GM21367 (cell line): ENCODE measurements around the gene SYAP1.
"Not testable (repeated sequence)": the region's sequence is repeated elsewhere in the genome, so short reads cannot be mapped to it uniquely, and the experiment has no call there.

Experiments used
- ATAC-seq: cut with Tn5 transposase; IDR thresholded peaks from one replicate; pipeline ENCODE4 v1.9.1; 2021; ENCODE audit not compliant: unreplicated experiment

SYAP1 gene

GRCh38 chrX:16719334-16720084, at the start of gene SYAP1:
TSS of gene SYAP1 (plus strand) at chrX:16719612. CDS start at chrX:16719725, 113 bp downstream.
- peak; percentile 96 for ATAC-seq

- no peak for ATAC-seq
Observed at GRCh38 chrX:16671005-16671404, 48.4 kb upstream of the SYAP1 start.

- ATAC-seq, result no peak
Observed at GRCh38 chrX:16678689-16679088, 40.7 kb upstream of the SYAP1 start.

GRCh38 chrX:16683007-16683664, 36.3 kb upstream of the SYAP1 start:
- ATAC-seq, result no peak

GRCh38 chrX:16687514-16687913, 31.9 kb upstream of the SYAP1 start:
- no peak for ATAC-seq

GRCh38 chrX:16695079-16695676, 24.2 kb upstream of the SYAP1 start:
- no peak for ATAC-seq

- no peak for ATAC-seq
Observed at GRCh38 chrX:16696956-16697355, 22.5 kb upstream of the SYAP1 start.

- ATAC-seq, result no peak
Observed at GRCh38 chrX:16699389-16699788, 20.0 kb upstream of the SYAP1 start.

GRCh38 chrX:16700734-16701133, 18.7 kb upstream of the SYAP1 start:
- no peak for ATAC-seq

GRCh38 chrX:16702700-16703599, 16.5 kb upstream of the SYAP1 start:
- ATAC-seq, result no peak

GRCh38 chrX:16705370-16705769, 14.0 kb upstream of the SYAP1 start:
- ATAC-seq, result no peak

GRCh38 chrX:16708016-16708415, 11.4 kb upstream of the SYAP1 start:
- ATAC-seq, result no peak

- no peak for ATAC-seq
Observed at GRCh38 chrX:16711219-16711811, 8.1 kb upstream of the SYAP1 start.

GRCh38 chrX:16711893-16712547, 7.4 kb upstream of the SYAP1 start:
- peak; percentile 28 for ATAC-seq

GRCh38 chrX:16712548-16713155, 6.8 kb upstream of the SYAP1 start, which contains the start of gene CTPS2:
TSS of gene CTPS2 (minus strand) at chrX:16712669. CDS start at chrX:16702902, 9,767 bp downstream.
- ATAC-seq, result peak; percentile 83

- no peak for ATAC-seq
Observed at GRCh38 chrX:16714504-16714903, 4.9 kb upstream of the SYAP1 start.

GRCh38 chrX:16715638-16716037, 3.8 kb upstream of the SYAP1 start:
- ATAC-seq, result not testable (repeated sequence)

- ATAC-seq, result not testable (repeated sequence)
Observed at GRCh38 chrX:16716451-16716850, 3.0 kb upstream of the SYAP1 start.

- no peak for ATAC-seq
Observed at GRCh38 chrX:16718824-16719333, 533 bp upstream of the SYAP1 start.
